Astrocyte of the cerebellum (primary cell): ENCODE data around the gene SORT1.

Source experiments
- DNase-seq: peaks from one replicate; pipeline ENCODE4 v3.0.0-alpha.2; 2011; ENCODE audit warnings: low read depth
- H3K4me3 ChIP-seq: 2 replicates; pipeline ENCODE4 v1.5.1; 2011; ENCODE audit warnings: mild to moderate bottlenecking, low read depth, low read length, moderate library complexity
- in situ Hi-C: cut with HindIII; loops from 2 replicates; pipeline ENCODE4 v1.10.0; 2017; ENCODE audit warnings: low sequenced_read_pairs
- TF ChIP-seq, protein P1 (sequence below): IDR thresholded peaks from 2 replicates; pipeline ENCODE4 v1.5.1; 2012; ENCODE audit warnings: low read length, low read depth, moderate library complexity, mild to moderate bottlenecking; ENCODE audit errors: missing control alignments

The SORT1 gene

GRCh38 chr1:109388208-109388711, 9.5 kb downstream of the SORT1 start:
- in situ Hi-C loops, result no loop called here
- no peak overlapping the region for H3K4me3 ChIP-seq
- TF ChIP-seq, protein P1, sequence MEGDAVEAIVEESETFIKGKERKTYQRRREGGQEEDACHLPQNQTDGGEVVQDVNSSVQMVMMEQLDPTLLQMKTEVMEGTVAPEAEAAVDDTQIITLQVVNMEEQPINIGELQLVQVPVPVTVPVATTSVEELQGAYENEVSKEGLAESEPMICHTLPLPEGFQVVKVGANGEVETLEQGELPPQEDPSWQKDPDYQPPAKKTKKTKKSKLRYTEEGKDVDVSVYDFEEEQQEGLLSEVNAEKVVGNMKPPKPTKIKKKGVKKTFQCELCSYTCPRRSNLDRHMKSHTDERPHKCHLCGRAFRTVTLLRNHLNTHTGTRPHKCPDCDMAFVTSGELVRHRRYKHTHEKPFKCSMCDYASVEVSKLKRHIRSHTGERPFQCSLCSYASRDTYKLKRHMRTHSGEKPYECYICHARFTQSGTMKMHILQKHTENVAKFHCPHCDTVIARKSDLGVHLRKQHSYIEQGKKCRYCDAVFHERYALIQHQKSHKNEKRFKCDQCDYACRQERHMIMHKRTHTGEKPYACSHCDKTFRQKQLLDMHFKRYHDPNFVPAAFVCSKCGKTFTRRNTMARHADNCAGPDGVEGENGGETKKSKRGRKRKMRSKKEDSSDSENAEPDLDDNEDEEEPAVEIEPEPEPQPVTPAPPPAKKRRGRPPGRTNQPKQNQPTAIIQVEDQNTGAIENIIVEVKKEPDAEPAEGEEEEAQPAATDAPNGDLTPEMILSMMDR, result no peak
- DNase-seq, result no peak

DNA sequence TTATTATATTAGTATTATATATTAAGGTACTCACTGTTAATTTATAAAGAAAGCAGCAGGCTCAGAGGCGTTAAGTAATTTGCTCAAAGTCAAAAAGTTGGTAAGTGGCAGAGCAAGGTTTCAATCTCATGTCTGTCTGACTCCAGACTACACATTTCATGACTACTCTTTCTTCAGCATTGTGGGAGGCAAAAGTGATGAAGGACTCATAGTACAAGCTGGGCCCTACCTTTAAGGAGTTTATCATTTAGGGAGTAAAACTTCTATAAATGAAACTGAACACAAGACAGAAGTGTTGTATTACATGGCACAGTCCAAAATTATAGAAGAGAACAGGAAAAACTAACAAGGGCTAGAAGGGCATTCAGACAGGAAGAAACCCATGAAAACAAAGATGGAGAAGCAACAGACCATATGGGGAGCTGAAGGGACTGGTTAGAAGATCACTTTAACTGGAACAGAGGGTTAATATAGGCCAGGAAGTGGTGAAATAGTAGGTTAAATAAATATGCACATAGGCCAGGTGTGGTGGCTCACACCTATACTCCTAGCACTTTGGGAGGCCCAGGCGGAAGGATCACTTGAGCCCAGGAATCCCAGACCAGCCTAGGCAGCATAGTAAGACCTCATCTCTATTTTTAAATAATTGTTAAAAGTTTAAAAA, 11.5 kb downstream of the SORT1 start:
- DNase-seq, result no peak
- no peak overlapping the region for H3K4me3 ChIP-seq
- TF ChIP-seq, protein P1, result no peak
- in situ Hi-C loops, result no loop called here

GRCh38 chr1:109385417-109385816, 12.3 kb downstream of the SORT1 start:
- DNase-seq, result no peak
- TF ChIP-seq, protein P1, result no peak
- no peak overlapping the region for H3K4me3 ChIP-seq
- in situ Hi-C loops, result no loop called here

DNA sequence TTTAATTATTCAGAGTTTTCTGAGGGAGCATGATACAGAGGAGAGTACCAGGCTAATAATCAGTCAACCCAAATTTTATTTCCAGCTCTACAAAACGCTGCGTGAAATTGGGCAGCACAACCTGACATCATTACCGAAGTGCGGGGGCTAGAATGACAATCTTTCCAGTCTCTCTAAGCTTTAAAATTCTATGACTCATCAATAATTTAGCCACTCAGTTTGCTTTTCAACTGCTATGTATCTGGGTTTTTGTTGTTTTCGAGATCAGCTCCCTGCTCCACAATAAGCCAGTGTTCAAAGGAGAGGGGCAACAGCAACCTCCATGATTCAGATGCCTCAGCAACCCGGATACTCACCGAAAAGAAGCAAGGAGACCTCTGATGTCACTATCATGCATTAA, 13.9 kb downstream of the SORT1 start:
- no peak overlapping the region for H3K4me3 ChIP-seq
- no peak for DNase-seq
- in situ Hi-C loops, result no loop called here
- TF ChIP-seq, protein P1, result no peak

GRCh38 chr1:109383087-109383779, 14.5 kb downstream of the SORT1 start:
- H3K4me3 ChIP-seq, result no peak overlapping the region
- DNase-seq, result no peak
- in situ Hi-C loops, result no loop called here
- TF ChIP-seq, protein P1, result no peak

DNA sequence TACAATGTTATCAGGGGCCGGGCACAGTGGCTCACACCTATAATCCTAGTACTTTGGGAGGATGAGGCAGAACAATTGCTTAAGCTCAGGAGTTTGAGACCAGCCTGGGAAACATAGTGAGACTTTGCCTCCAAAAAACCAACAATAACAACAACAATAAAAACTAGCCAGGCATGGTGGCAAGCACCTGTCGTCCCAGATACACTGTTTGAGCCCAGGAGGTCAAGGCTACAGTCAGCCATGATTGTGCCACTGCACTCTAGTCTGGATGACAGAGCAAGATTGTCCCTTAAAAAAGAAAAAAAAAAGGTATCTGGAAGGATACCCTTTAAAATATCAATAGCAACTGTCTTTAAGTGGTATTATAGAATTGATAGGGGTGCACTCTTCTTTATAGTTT, 16.1 kb downstream of the SORT1 start:
- no peak for DNase-seq
- in situ Hi-C loops, result no loop called here
- TF ChIP-seq, protein P1, result no peak
- no peak overlapping the region for H3K4me3 ChIP-seq
